IMR-90 (cell line): ENCODE measurements around the gene LGI4. TPM values are rescaled to one million over a fixed set of nuclear protein-coding genes. Genes with fewer than 3 reads are reported as not detected.

ENCODE experiments used
- ATAC-seq: fragments of 200-7000 bp; cut with Tn5 transposase; 2 replicates; pipeline ENCODE4 v1.9.1; 2020; ENCODE audit warnings: low read depth, mild to moderate bottlenecking, moderate library complexity
- BruUV-seq: library from RNA; stranded (reverse); fragments of 400-500 nt; replicated peaks from 2 replicates; lab custom pipeline; 2021; lab: Mats Ljungman, UMichigan
- CTCF ChIA-PET: fragments of 300-600 bp; formaldehyde crosslinking; extraction: SDS; loops from one replicate; lab custom pipeline; 2021; ENCODE audit warnings: antibody characterized with exemption; lab: Yijun Ruan, JAX
- POLR2A ChIA-PET: fragments of 300-600 bp; sonication (Branson Sonifier 250); formaldehyde crosslinking; loops from one replicate; lab custom pipeline; 2022; ENCODE audit warnings: antibody characterized with exemption; ENCODE audit not compliant: unreplicated experiment; lab: Charles Lee
- DNase-seq: peaks from one replicate; pipeline ENCODE4 v3.0.0; 2013
- H2AFZ ChIP-seq: replicated peaks from 2 replicates; pipeline ENCODE3; 2013; ENCODE audit warnings: low read length, mild to moderate bottlenecking; ENCODE audit not compliant: poor library complexity
- H2AK5ac ChIP-seq: 2 replicates; pipeline ENCODE4 v1.6.1; 2013; ENCODE audit warnings: low read depth, low read length, inconsistent platforms
- H2AK9ac ChIP-seq: replicated peaks from 2 replicates; pipeline ENCODE3; 2013; ENCODE audit warnings: mild to moderate bottlenecking, low read depth, low read length, moderate library complexity; ENCODE audit not compliant: poor library complexity
- H2BK120ac ChIP-seq: 2 replicates; pipeline ENCODE4 v1.6.1; 2013; ENCODE audit warnings: low read depth, low read length, inconsistent platforms
- H2BK15ac ChIP-seq: 3 replicates; pipeline ENCODE4 v1.6.1; 2013; ENCODE audit warnings: low read depth, low read length, inconsistent platforms
- H2BK20ac ChIP-seq: 2 replicates; pipeline ENCODE4 v1.6.1; 2013; ENCODE audit warnings: low read depth, mild to moderate bottlenecking, inconsistent platforms, low read length, moderate library complexity
- H2BK5ac ChIP-seq: 2 replicates; pipeline ENCODE4 v1.6.1; 2013; ENCODE audit warnings: mild to moderate bottlenecking, low read depth, low read length, inconsistent platforms; ENCODE audit not compliant: poor library complexity, severe bottlenecking
- H3K14ac ChIP-seq: replicated peaks from 2 replicates; pipeline ENCODE4 v1.6.1; 2013; ENCODE audit warnings: low read depth, low read length, inconsistent platforms
- H3K18ac ChIP-seq: 2 replicates; pipeline ENCODE4 v1.6.1; 2013; ENCODE audit warnings: low read depth, low read length, control low read depth
- H3K23ac ChIP-seq: 2 replicates; pipeline ENCODE4 v1.6.1; 2013; ENCODE audit warnings: low read depth, low read length, inconsistent platforms
- H3K27ac ChIP-seq: 2 replicates; pipeline ENCODE4 v1.5.1; 2013; ENCODE audit warnings: mild to moderate bottlenecking, control low read depth, low read length; ENCODE audit not compliant: insufficient read depth
- H3K27me3 ChIP-seq: 2 replicates; pipeline ENCODE4 v1.6.1; 2013; ENCODE audit warnings: low read length; ENCODE audit not compliant: control insufficient read depth, insufficient read depth
- H3K36me3 ChIP-seq: 2 replicates; pipeline ENCODE4 v1.6.1; 2013; ENCODE audit warnings: low read length, mixed read lengths; ENCODE audit not compliant: control insufficient read depth, insufficient read depth
- H3K4ac ChIP-seq: 2 replicates; pipeline ENCODE4 v1.6.1; 2013; ENCODE audit warnings: low read depth, low read length, inconsistent platforms
- H3K4me1 ChIP-seq: 2 replicates; pipeline ENCODE4 v1.6.1; 2013; ENCODE audit warnings: low read length, mixed read lengths; ENCODE audit not compliant: control insufficient read depth, insufficient read depth
- H3K4me2 ChIP-seq: 2 replicates; pipeline ENCODE4 v1.6.1; 2013; ENCODE audit warnings: low read depth, mild to moderate bottlenecking, control low read depth, low read length, moderate library complexity
- H3K4me3 ChIP-seq: 2 replicates; pipeline ENCODE4 v1.5.1; 2013; ENCODE audit warnings: low read depth, mild to moderate bottlenecking, control low read depth, low read length, moderate library complexity; ENCODE audit not compliant: insufficient read depth
- H3K56ac ChIP-seq: 2 replicates; pipeline ENCODE4 v1.6.1; 2013; ENCODE audit warnings: low read length, inconsistent platforms; ENCODE audit not compliant: insufficient read depth; ENCODE audit errors: extremely low read depth
- H3K79me1 ChIP-seq, 2 experiments: 2 replicates each; pipeline ENCODE4 v1.6.1; 2013; ENCODE audit warnings: low read length in 2 of 2, inconsistent platforms in 1 of 2, low read depth in 1 of 2
- H3K9ac ChIP-seq: 2 replicates; pipeline ENCODE4 v1.6.1; 2013; ENCODE audit warnings: low read depth, low read length, control low read depth
- H3K9me1 ChIP-seq: 2 replicates; pipeline ENCODE4 v1.6.1; 2013; ENCODE audit warnings: low read length, inconsistent platforms; ENCODE audit not compliant: insufficient read depth
- H3K9me3 ChIP-seq: 2 replicates; pipeline ENCODE4 v1.6.1; 2013; ENCODE audit warnings: low read length; ENCODE audit not compliant: control insufficient read depth, insufficient read depth
- H4K20me1 ChIP-seq: 2 replicates; pipeline ENCODE4 v1.6.1; 2013; ENCODE audit warnings: low read length, inconsistent platforms; ENCODE audit not compliant: insufficient read depth
- H4K5ac ChIP-seq: 2 replicates; pipeline ENCODE4 v1.6.1; 2013; ENCODE audit warnings: mild to moderate bottlenecking, low read depth, low read length, control low read depth
- H4K8ac ChIP-seq, 2 experiments: 2 replicates each; pipeline ENCODE4 v1.6.1; 2013; ENCODE audit warnings: low read depth in 2 of 2, low read length in 2 of 2, control low read depth in 1 of 2, inconsistent platforms in 1 of 2
- H4K91ac ChIP-seq: 2 replicates; pipeline ENCODE4 v1.6.1; 2013; ENCODE audit warnings: low read depth, low read length, inconsistent platforms; ENCODE audit not compliant: insufficient read depth
- CEBPB ChIP-seq: IDR thresholded peaks from 2 replicates; pipeline ENCODE4 v1.6.1; 2012; ENCODE audit warnings: low read depth, low read length, improper control_type of control experiment
- MAFK ChIP-seq: IDR thresholded peaks from 2 replicates; pipeline ENCODE4 v1.6.1; 2012; ENCODE audit warnings: low read depth, low read length, improper control_type of control experiment
- MXI1 ChIP-seq: IDR thresholded peaks from 2 replicates; pipeline ENCODE4 v1.6.1; 2012; ENCODE audit warnings: low read depth, mild to moderate bottlenecking, low read length, moderate library complexity, borderline replicate concordance
- POLR2A ChIP-seq: IDR thresholded peaks from 2 replicates; pipeline ENCODE4 v1.6.1; 2012; ENCODE audit warnings: mild to moderate bottlenecking, low read depth, low read length
- RAD21 ChIP-seq: IDR thresholded peaks from 2 replicates; pipeline ENCODE4 v1.6.1; 2012; ENCODE audit warnings: low read length, improper control_type of control experiment
- RCOR1 ChIP-seq: IDR thresholded peaks from 2 replicates; pipeline ENCODE4 v1.6.1; 2012; ENCODE audit warnings: mild to moderate bottlenecking, low read length, improper control_type of control experiment; ENCODE audit not compliant: insufficient replicate concordance
- RFX5 ChIP-seq: IDR thresholded peaks from 2 replicates; pipeline ENCODE4 v1.8.0; 2012; ENCODE audit warnings: low read depth, mild to moderate bottlenecking, low read length, moderate library complexity
- SMC3 ChIP-seq: fragments of 150-350 bp; IDR thresholded peaks from 2 replicates; pipeline ENCODE4 v1.6.1; 2016; ENCODE audit warnings: low read depth, mild to moderate bottlenecking, antibody characterized with exemption, low read length, moderate library complexity
- WGBS, 2 experiments: methylation state at CpG; one replicate each; pipeline versions ENCODE4 v1.1.5 to v1.1.7; 2013; ENCODE audit warnings: missing lambda C conversion rate in 2 of 2; ENCODE audit not compliant: insufficient read length in 1 of 2; ENCODE audit errors: extremely low coverage in 2 of 2; 5-methylcytosine and 5-hydroxymethylcytosine counted together
- dilution Hi-C: fragments of 300-500 bp; cut with HindIII; formaldehyde crosslinking; loops from one replicate; pipeline ENCODE4 v1.14.3; 2018; ENCODE audit warnings: low sequenced_read_pairs; ENCODE audit not compliant: unreplicated experiment
- in situ Hi-C: fragments of 300-500 bp; cut with MboI; formaldehyde crosslinking; loops from 3 replicates; pipeline ENCODE4 v1.14.3; 2019; ENCODE audit warnings: low sequenced_read_pairs, inconsistent platforms, mixed read lengths
- intact Hi-C: fragments of 100-400 bp; cut with micrococcal nuclease; formaldehyde crosslinking; loops from 2 replicates; pipeline ENCODE4 v1.10.0; 2022
- polyA plus RNA-seq, 3 experiments: library from polyadenylated mRNA; depleted of rRNA; stranded (reverse); fragments of >200 nt; gene quantifications; 2 replicates each; pipeline ENCODE4 v1.2.3, GENCODE V29; 2012; ENCODE audit warnings: low replicate concordance in 1 of 3
- total RNA-seq: library from RNA; depleted of rRNA; stranded (reverse); fragments of >200 nt; gene quantifications from 2 replicates; pipeline ENCODE4 v1.2.3, GENCODE V29; 2012
- TF ChIP-seq, protein P1 (sequence below): fragments of 150-350 bp; IDR thresholded peaks from 2 replicates; pipeline ENCODE4 v1.6.1; 2016; ENCODE audit warnings: low read depth, mild to moderate bottlenecking, low read length, moderate library complexity, borderline replicate concordance

Gene LGI4
- total and polyA plus RNA-seq, 2 of the 4 experiments (the other 2 are of a cell fraction): 0.10 TPM; not detected in 1

DNA sequence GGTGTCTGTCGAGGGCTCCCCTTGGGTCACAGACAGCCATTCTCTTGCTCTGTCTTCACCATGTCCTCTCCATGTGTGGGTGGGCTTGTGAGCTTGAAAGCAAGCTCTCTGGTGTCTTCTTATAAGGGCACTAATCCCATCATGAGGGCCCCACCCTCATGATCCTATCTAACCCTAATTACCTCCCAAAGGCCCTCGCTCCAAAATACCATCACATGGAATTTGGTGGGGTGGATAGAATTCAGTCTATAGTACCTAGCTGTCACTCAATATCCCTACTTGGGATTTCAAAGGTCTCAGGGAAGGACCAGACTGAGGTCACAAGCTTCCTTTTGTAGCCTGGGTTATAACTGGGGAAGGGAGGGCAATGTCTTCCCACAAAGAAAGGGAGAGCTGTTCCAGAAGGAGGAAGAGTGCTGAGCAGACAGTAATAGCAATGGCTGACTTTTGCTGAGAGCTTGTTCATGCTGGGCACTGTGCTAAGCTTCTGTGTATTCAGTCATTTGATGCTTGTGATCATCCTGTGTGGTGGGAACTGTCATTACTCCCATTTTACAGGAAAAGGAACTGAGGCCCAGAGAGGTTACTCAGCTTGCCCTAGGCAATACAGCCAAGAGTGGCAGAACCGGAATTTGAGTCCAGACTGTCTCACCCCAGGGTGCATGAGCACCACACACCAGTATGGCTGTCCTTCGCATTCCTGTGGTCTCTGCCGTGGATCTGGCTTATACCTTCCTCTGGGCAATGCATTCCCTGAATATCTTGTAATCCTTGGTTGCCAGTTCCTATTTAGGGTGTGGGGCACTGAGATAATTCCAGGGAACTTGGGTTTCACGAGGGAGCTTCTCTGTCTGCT, 27.8 kb upstream of the LGI4 start:
- Histone ChIP-seq H3K18ac (no peak overlapping the region), H2BK120ac (no peak overlapping the region), H4K5ac (no peak overlapping the region), H3K9me3 (peaks cover 30% of the 10 kb centered on the region), H3K56ac (no peak overlapping the region), H3K14ac (no peak overlapping the region), H3K79me1 (peaks cover 5 to 10% of the 10 kb centered on the region in 2 experiments; a peak in 3 of 4 replicates), H3K9ac (no peak overlapping the region), H3K23ac (no peak overlapping the region), H2AFZ (no peak overlapping the region), H3K27me3 (no peaks in the 10 kb centered on the region), H3K27ac (no peak overlapping the region), H3K4me2 (no peak overlapping the region), H2AK5ac (no peak overlapping the region), H3K36me3 (peaks cover 61% of the 10 kb centered on the region), H2BK5ac (no peak overlapping the region), H4K20me1 (no peaks in the 10 kb centered on the region), H3K4me3 (no peak overlapping the region), H4K91ac (no peak overlapping the region), H3K9me1 (no peaks in the 10 kb centered on the region), H2AK9ac (no peak overlapping the region), H2BK20ac (no peak overlapping the region), H2BK15ac (no peak overlapping the region), H4K8ac (no peak overlapping the region), H3K4ac (no peak overlapping the region), H3K4me1 (no peaks in the 10 kb centered on the region)
- no TSS peak for BruUV-seq
- TF ChIP-seq POLR2A (no peak), MXI1 (no peak), MAFK (no peak), CEBPB (no peak), SMC3 (no peak), RFX5 (no peak), RCOR1 (no peak), RAD21 (no peak)
- TF ChIP-seq, protein P1, sequence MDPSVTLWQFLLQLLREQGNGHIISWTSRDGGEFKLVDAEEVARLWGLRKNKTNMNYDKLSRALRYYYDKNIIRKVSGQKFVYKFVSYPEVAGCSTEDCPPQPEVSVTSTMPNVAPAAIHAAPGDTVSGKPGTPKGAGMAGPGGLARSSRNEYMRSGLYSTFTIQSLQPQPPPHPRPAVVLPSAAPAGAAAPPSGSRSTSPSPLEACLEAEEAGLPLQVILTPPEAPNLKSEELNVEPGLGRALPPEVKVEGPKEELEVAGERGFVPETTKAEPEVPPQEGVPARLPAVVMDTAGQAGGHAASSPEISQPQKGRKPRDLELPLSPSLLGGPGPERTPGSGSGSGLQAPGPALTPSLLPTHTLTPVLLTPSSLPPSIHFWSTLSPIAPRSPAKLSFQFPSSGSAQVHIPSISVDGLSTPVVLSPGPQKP: no peak
- ChIA-PET POLR2A (no interaction called here), CTCF (no interaction called here)
- ATAC-seq (peak; percentile 46), DNase-seq (no peak)
- intact Hi-C loops (no loop called here), dilution Hi-C loops (no loop called here), in situ Hi-C loops (no loop called here)
- 80% methylated on average over 1 of the region's 6 CpGs; no CpG with 5 or more reads in 1 of the 2 experiments for WGBS, 2 experiments
